GM23248 (cell line): Measurements from ENCODE around the gene GPHN.

Experiments
- EZH2 ChIP-seq: fragments of 200-600 bp; sonication (generic); IDR thresholded peaks from 2 replicates; pipeline ENCODE4 v1.6.1; 2018; ENCODE audit warnings: antibody characterized with exemption, mild to moderate bottlenecking; ENCODE audit not compliant: insufficient read depth, poor library complexity, severe bottlenecking
- EZH2phosphoT487 ChIP-seq: fragments of 200-600 bp; sonication (generic); IDR thresholded peaks from 2 replicates; pipeline ENCODE4 v1.6.1; 2018; ENCODE audit warnings: antibody characterized with exemption, moderate library complexity, mild to moderate bottlenecking, low read depth; ENCODE audit not compliant: insufficient read depth

GRCh38 chr14:67004521-67004920, 496.6 kb downstream of the GPHN start:
- TF ChIP-seq EZH2phosphoT487 (no peak), EZH2 (no peak)
